Ectodermal cell (in vitro differentiated cells): ENCODE data around the gene SLC39A9.
"Not testable (repeated sequence)": the region's sequence is repeated elsewhere in the genome, so short reads cannot be mapped to it uniquely, and the experiment has no call there.

Experiments used
- H3K27ac ChIP-seq: 2 replicates; pipeline ENCODE4 v1.7.0; 2013; ENCODE audit warnings: mild to moderate bottlenecking, low read depth, low read length; ENCODE audit not compliant: insufficient read depth, poor library complexity, severe bottlenecking
- H3K27me3 ChIP-seq: 2 replicates; pipeline ENCODE4 v1.7.0; 2013; ENCODE audit warnings: mild to moderate bottlenecking, low read length; ENCODE audit not compliant: insufficient read depth, control insufficient read depth, poor library complexity, severe bottlenecking
- H3K36me3 ChIP-seq: one replicate; pipeline ENCODE4 v1.7.0; 2013; ENCODE audit warnings: low read length; ENCODE audit not compliant: control insufficient read depth, insufficient read depth
- H3K4me1 ChIP-seq: one replicate; pipeline ENCODE4 v1.7.0; 2013; ENCODE audit warnings: low read length; ENCODE audit not compliant: control insufficient read depth, insufficient read depth
- H3K4me3 ChIP-seq: 2 replicates; pipeline ENCODE4 v1.7.0; 2013; ENCODE audit warnings: low read depth, low read length, control low read depth; ENCODE audit not compliant: insufficient read depth
- H3K9me3 ChIP-seq: 2 replicates; pipeline ENCODE4 v1.7.0; 2013; ENCODE audit warnings: mild to moderate bottlenecking, low read length, moderate library complexity; ENCODE audit not compliant: control insufficient read depth
- WGBS, 2 experiments: methylation state at CpG; one replicate each; pipeline ENCODE4 v1.1.7; 2013; ENCODE audit warnings: missing lambda C conversion rate in 2 of 2; 5-methylcytosine and 5-hydroxymethylcytosine counted together

The SLC39A9 gene

DNA sequence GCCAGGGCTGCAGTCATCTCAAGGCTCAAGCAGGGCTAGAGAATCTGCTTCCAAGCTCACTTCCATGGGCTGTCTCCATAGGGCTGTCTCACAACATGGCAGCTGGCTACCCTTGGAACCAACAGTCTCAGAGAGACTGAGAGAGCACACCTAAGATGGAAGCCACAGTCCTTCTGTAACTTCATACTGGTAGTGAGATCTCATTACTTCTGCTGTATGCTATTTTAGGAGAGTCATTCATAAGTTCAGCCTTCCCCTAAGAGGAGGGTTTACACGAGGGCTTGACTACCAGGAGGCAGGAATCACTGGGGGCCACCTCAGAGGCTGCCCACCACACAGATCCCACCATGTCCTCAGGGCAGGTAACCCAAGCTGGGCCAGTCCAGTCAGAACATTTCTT is 30.1 kb upstream of the SLC39A9 start:
- Histone ChIP-seq H3K27ac (no peak overlapping the region), H3K9me3 (no peaks in the 10 kb centered on the region), H3K4me3 (no peak overlapping the region), H3K27me3 (no peaks in the 10 kb centered on the region), H3K4me1 (no peaks in the 10 kb centered on the region), H3K36me3 (no peaks in the 10 kb centered on the region)
- 91% methylated on average over 1 of the region's 1 CpG for WGBS, 2 experiments

DNA sequence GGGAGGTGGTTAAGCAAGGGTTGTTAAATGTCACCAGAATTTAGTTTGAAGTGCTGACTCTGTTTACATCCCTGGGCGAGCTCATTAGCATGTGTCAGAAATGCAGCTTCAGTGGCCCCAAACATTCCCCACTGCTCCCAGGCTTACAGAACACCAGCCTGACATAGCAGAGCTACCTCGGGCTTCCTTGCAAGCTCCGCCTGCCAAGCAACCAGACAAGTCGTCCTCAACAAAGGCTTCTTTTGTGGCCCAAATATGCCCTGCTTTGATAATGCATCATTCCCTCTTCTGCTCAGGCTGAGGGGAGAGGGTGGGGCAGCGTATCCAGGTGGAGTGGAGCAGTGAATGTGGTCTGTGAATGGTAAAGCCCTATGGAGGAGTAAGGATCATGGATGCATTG is 28.4 kb upstream of the SLC39A9 start:
- H3K36me3 ChIP-seq: no peaks in the 10 kb centered on the region
- H3K9me3 ChIP-seq: no peaks in the 10 kb centered on the region
- 63 to 66% methylated on average over 5 of the region's 5 CpGs for WGBS, 2 experiments
- H3K4me1 ChIP-seq: no peaks in the 10 kb centered on the region
- no peaks in the 10 kb centered on the region for H3K27me3 ChIP-seq
- H3K27ac ChIP-seq: no peak overlapping the region
- H3K4me3 ChIP-seq: no peak overlapping the region

DNA sequence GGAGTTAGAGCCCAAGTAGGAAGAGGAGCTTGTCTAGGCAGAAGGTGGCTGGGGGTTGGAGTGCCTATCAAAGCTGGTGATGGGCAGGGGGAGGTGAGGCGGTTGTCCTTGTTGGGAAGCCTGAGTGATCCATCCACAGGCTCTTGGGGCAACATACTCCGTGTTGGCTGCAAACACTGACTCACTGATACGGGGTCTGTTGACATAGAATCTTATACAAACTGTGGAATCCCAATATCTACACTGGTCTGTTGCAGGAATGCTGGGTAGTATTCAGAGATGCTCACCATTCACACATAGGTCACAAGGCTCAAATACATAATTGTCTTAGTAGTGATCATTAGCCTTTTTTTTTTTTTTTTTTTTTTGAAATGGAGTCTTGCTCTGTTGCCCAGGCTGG is 26.3 kb upstream of the SLC39A9 start:
- no peak overlapping the region for H3K27ac ChIP-seq
- H3K9me3 ChIP-seq: no peaks in the 10 kb centered on the region
- 92 to 94% methylated on average over 3 of the region's 3 CpGs for WGBS, 2 experiments
- no peak overlapping the region for H3K4me3 ChIP-seq
- no peaks in the 10 kb centered on the region for H3K27me3 ChIP-seq
- H3K4me1 ChIP-seq: no peaks in the 10 kb centered on the region
- peaks cover 7% of the 10 kb centered on the region for H3K36me3 ChIP-seq

DNA sequence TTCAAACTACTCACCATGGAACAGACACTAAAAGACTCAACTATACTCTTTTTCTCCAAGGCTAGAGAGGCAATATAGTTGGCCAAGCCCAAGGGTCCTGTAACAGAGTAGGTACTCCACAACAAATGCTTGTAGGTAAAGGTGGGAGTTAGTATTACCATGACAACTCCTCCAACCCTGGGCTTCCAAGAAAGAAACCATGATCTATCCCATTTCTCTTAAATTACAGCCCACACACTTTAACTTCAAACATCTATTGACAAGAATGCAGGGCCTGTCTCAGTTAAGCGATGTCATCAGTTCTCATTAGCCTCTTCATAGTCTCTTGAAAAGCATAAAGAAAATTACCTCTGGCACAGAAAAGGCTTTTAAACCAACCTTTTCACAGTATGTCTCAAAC is 25.4 kb upstream of the SLC39A9 start:
- H3K4me1 ChIP-seq: no peaks in the 10 kb centered on the region
- H3K27me3 ChIP-seq: no peaks in the 10 kb centered on the region
- WGBS, 2 experiments: 91 to 93% methylated on average over 1 of the region's 1 CpG

DNA sequence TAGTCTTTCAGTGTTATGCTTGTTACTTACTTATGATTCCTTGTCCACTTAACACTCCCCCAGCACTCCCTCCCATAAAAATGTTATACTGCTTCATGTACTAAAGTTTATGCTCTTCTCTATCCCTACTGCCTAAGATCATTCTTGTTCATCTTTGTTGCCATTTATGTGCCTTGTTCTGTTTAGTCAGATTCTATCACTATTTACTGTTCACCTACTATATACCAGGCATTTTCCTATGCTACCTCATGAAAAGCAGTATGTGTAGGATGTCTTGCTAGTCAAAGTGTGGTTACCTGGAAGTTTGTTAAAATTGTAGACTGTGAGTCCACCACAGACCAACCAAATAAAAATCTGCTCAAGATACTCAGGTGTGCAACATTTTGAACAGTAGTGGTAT is 24.3 kb upstream of the SLC39A9 start:
- no peaks in the 10 kb centered on the region for H3K4me1 ChIP-seq
- no peaks in the 10 kb centered on the region for H3K27me3 ChIP-seq
- no peak overlapping the region for H3K4me3 ChIP-seq
- H3K9me3 ChIP-seq: no peaks in the 10 kb centered on the region
- H3K27ac ChIP-seq: no peak overlapping the region
- H3K36me3 ChIP-seq: peaks cover 7% of the 10 kb centered on the region

More for the DNA sequence above, 25.4 kb upstream of the SLC39A9 start:
- Histone ChIP-seq H3K4me3 (no peak overlapping the region), H3K36me3 (peaks cover 7% of the 10 kb centered on the region), H3K9me3 (no peaks in the 10 kb centered on the region), H3K27ac (no peak overlapping the region)

DNA sequence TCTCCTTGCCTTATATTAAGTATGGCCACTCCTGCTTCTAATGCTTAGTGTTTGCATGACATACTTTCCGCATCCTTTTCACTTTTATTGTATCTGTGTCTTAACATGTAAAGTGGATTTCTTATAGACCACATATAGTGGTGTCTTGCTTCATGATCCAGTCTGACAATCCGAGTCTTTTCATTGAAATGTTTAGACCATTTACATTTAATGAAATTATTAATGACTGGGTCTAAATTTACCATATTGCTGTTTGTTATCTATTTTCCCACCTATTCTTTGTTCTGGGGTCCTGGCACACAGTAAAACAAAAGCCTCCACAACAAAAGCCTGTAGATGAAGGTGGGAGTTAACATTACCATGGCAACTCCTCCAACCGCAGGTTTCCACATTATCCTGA is 23.3 kb upstream of the SLC39A9 start:
- Histone ChIP-seq H3K36me3 (peaks cover 12% of the 10 kb centered on the region), H3K27ac (no peak overlapping the region), H3K9me3 (no peaks in the 10 kb centered on the region), H3K4me1 (no peaks in the 10 kb centered on the region), H3K4me3 (no peak overlapping the region), H3K27me3 (no peaks in the 10 kb centered on the region)
- 88 to 100% methylated on average over 1 to 2 of the region's 3 CpGs for WGBS, 2 experiments

DNA sequence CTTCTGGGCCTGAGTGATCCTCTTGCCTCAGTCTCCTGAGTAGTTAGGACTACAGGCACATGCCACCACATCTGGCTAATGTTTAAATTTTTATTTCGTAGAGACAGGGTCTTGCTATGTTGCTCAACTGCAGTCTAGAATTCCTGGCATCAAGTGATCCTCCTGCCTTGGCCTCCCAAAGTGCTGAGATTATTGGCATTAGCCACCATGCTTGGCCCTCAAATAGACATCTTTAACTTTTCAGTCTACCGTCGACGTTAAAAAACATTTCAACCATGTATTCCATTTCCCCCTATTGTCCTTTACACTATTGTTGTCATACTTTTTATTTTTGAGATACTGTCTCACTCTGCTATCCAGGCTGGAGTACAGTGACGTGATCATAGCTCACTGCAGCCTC is 22.8 kb upstream of the SLC39A9 start:
- 93 to 94% methylated on average over 5 of the region's 5 CpGs for WGBS, 2 experiments
- no peak overlapping the region for H3K27ac ChIP-seq
- no peaks in the 10 kb centered on the region for H3K27me3 ChIP-seq
- H3K36me3 ChIP-seq: peaks cover 12% of the 10 kb centered on the region
- no peaks in the 10 kb centered on the region for H3K4me1 ChIP-seq
- no peak overlapping the region for H3K4me3 ChIP-seq
- no peaks in the 10 kb centered on the region for H3K9me3 ChIP-seq

DNA sequence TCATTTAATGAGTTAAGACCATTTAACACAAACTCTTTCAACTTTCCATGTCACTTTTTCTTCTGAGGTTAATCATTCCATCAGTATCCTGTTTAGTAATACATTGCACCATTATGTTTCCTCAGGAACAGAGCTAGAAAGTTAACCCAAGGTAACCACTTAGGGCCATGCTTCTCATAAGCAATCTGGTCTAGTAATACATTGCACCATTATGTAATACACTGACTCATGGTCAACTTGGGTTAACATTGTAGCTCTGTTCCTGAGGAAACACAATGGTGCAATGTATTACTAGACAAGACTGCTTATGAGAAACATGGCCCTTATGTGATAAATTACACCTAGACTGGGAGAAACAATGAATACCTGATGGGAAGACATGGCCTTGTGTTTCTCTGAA is 22.1 kb upstream of the SLC39A9 start:
- Histone ChIP-seq H3K27ac (no peak overlapping the region), H3K9me3 (no peaks in the 10 kb centered on the region), H3K4me3 (no peak overlapping the region), H3K27me3 (no peaks in the 10 kb centered on the region), H3K36me3 (peaks cover 12% of the 10 kb centered on the region), H3K4me1 (no peaks in the 10 kb centered on the region)

DNA sequence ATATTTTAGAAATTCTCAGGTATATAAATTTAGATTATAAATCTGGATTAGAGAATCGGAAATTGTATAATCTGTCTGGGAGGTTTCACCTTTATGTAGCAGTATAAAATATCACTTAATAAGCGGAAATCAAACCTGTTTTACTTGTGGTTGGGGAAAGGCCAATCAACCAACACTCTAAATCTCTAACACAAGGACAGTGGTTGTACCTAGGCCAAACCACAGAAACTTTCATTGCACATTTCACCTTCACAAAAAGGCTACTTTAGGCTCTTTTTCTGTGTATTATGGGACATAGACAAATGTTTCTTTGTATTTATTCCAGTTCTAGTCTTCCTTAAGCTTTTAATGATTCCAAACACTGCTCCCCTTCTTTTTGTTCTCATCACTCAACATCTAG is 20.2 kb upstream of the SLC39A9 start:
- peaks cover 16% of the 10 kb centered on the region for H3K36me3 ChIP-seq
- WGBS, 2 experiments: 96 to 100% methylated on average over 1 to 2 of the region's 2 CpGs
- no peaks in the 10 kb centered on the region for H3K4me1 ChIP-seq

DNA sequence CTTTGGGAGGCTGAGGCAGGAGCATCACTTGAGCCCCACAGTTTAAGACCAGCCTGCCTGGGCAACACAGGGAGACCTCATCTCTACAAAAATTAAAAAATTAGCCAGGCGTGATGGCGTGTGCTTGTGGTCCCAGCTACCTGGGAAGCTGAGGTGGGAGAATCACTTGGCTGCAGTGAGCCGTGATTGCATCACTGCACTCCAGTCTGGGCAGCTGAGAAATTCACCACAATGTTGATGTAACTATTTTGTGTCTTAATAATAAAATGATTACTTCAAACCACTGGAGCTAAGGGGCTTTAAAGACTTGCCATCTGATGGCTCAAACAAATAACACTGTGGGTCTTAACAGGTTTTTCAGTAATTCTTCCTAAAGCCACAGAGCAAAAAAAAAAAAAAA is 11.2 kb upstream of the SLC39A9 start:
- peaks cover 41% of the 10 kb centered on the region for H3K36me3 ChIP-seq
- H3K9me3 ChIP-seq: no peaks in the 10 kb centered on the region
- H3K4me1 ChIP-seq: no peaks in the 10 kb centered on the region
- H3K4me3 ChIP-seq: no peak overlapping the region
- H3K27me3 ChIP-seq: no peaks in the 10 kb centered on the region
- WGBS, 2 experiments: 96 to 97% methylated on average over 3 of the region's 3 CpGs
- no peak overlapping the region for H3K27ac ChIP-seq

More for the DNA sequence above, 20.2 kb upstream of the SLC39A9 start:
- no peak overlapping the region for H3K27ac ChIP-seq
- H3K27me3 ChIP-seq: no peaks in the 10 kb centered on the region
- H3K4me3 ChIP-seq: no peak overlapping the region
- no peaks in the 10 kb centered on the region for H3K9me3 ChIP-seq

DNA sequence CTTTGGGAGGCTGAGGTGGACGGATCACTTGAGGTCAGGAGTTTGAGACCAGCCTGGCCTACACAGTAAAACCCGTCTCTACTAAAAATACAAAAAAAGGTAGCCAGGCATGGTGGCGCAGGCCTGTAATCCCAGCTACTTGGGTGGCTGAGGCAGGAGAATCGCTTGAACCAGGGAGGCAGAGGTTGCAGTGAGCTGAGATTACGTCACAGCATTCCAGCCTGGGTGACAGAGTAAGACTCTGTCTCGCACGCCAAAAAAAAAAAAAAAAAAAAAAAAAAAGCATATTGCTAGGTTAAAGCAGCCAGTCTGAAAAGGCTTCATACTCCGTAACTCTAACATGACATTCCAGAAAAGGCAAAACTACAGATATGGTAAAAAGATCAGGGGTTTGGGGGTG is 7.1 kb upstream of the SLC39A9 start:
- H3K9me3 ChIP-seq, H3K27ac ChIP-seq, H3K27me3 ChIP-seq, H3K4me3 ChIP-seq, H3K4me1 ChIP-seq: not testable (repeated sequence)
- H3K36me3 ChIP-seq: peaks cover 55% of the 10 kb centered on the region
- WGBS, 2 experiments: 93 to 97% methylated on average over 8 of the region's 8 CpGs
